Muscle layer of duodenum (tissue), 2 donors: Measurements from ENCODE around the gene PLEKHO2.

Source experiments
- H3K27ac ChIP-seq: one replicate; pipeline ENCODE4 v1.7.0; 2013; ENCODE audit warnings: mild to moderate bottlenecking, low read length
- H3K27me3 ChIP-seq: one replicate; pipeline ENCODE4 v1.7.0; 2013; ENCODE audit warnings: low read depth, mild to moderate bottlenecking, control low read depth, low read length
- H3K36me3 ChIP-seq, 2 donors: one replicate each; pipeline ENCODE4 v1.7.0; 2013; ENCODE audit warnings: low read length in 2 of 2, control low read depth in 1 of 2, mild to moderate bottlenecking in 1 of 2; ENCODE audit not compliant: insufficient read depth in 2 of 2, control insufficient read depth in 1 of 2
- H3K4me1 ChIP-seq, 2 donors: one replicate each; pipeline ENCODE4 v1.7.0; 2013; ENCODE audit warnings: low read length in 2 of 2, mild to moderate bottlenecking in 2 of 2, control low read depth in 1 of 2, moderate library complexity in 1 of 2; ENCODE audit not compliant: insufficient read depth in 2 of 2, control insufficient read depth in 1 of 2
- H3K4me3 ChIP-seq, 2 donors: one replicate each; pipeline ENCODE4 v1.7.0; 2013; ENCODE audit warnings: low read length in 2 of 2, low read depth in 1 of 2, mild to moderate bottlenecking in 1 of 2
- H3K9me3 ChIP-seq, 2 donors: one replicate each; pipeline ENCODE4 v1.7.0; 2013; ENCODE audit warnings: low read length in 2 of 2, control low read depth in 1 of 2, mild to moderate bottlenecking in 1 of 2; ENCODE audit not compliant: control insufficient read depth in 1 of 2
- donor health status: healthy.

PLEKHO2 gene

DNA sequence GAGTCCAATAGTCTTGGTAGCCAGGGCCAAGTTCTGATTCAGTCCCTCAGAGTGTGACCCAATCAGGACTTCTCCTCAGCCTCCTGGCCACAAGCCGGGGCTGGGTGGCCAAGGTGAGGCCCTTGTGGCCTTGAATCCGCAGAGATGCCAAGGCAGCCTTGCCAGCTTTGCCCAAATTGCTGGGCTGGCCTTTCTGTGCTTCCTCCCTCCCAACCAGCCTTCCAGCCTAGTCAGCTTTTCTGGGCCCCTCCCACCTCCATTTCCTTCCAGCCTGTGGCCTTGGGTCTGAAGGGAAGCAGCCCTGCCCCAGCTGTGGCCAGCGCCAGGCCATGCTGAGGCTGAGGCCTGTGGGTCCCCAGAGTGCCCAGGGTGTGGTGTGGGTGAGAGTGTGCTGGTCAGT, 35.7 kb downstream of the PLEKHO2 start:
- no peaks in the 10 kb centered on the region for H3K36me3 ChIP-seq
- H3K4me3 ChIP-seq, result no peak overlapping the region
- peaks cover 13 to 14% of the 10 kb centered on the region in 2 donors for H3K4me1 ChIP-seq
- H3K27me3 ChIP-seq, result no peaks in the 10 kb centered on the region
- H3K9me3 ChIP-seq, result no peaks in the 10 kb centered on the region
- H3K27ac ChIP-seq, result peak overlapping the region; percentile 58

DNA sequence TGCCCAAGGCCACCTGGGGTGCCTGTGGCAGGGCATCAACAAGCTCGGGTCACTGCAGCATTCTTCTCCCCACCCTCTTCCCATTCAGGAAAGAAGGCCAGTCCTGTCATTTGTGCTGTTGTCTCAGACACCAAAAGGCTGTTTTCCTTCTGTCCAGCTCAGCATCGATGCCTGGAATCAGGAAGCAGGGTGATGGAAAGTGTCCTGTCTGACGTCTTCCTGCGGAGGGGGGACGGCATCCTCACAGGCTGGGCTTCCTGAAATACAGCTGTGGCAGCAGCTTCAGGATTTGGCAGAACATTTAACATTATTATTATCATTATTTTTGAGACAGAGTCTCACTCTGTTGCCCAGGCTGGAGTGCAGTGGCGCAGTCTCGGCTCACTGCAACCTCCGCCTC, 37.0 kb downstream of the PLEKHO2 start:
- Histone ChIP-seq H3K4me3 (no peak overlapping the region), H3K27me3 (no peaks in the 10 kb centered on the region), H3K36me3 (no peaks in the 10 kb centered on the region), H3K4me1 (peaks cover 11 to 18% of the 10 kb centered on the region in 2 donors), H3K9me3 (no peaks in the 10 kb centered on the region), H3K27ac (peak overlapping the region; percentile 67)

- peak overlapping the region; percentile 70 for H3K27ac ChIP-seq
- H3K27me3 ChIP-seq, result no peaks in the 10 kb centered on the region
- H3K4me1 ChIP-seq, result peaks cover 7 to 17% of the 10 kb centered on the region in 2 donors
These were observed 41.4 kb downstream of the PLEKHO2 start for GRCh38 chr15:64883100-64883581.

GRCh38 chr15:64883997-64884511, 42.3 kb downstream of the PLEKHO2 start:
- Histone ChIP-seq H3K27ac (peak overlapping the region; percentile 70), H3K4me1 (peaks cover 7 to 17% of the 10 kb centered on the region in 2 donors), H3K27me3 (no peaks in the 10 kb centered on the region), H3K4me3 (no peak overlapping the region), H3K36me3 (no peaks in the 10 kb centered on the region), H3K9me3 (no peaks in the 10 kb centered on the region)

More at GRCh38 chr15:64883100-64883581, 41.4 kb downstream of the PLEKHO2 start:
- Histone ChIP-seq H3K4me3 (no peak overlapping the region), H3K36me3 (no peaks in the 10 kb centered on the region), H3K9me3 (no peaks in the 10 kb centered on the region)

- Histone ChIP-seq H3K27me3 (no peaks in the 10 kb centered on the region), H3K4me3 (no peak overlapping the region), H3K27ac (no peak overlapping the region), H3K36me3 (no peaks in the 10 kb centered on the region), H3K9me3 (no peaks in the 10 kb centered on the region), H3K4me1 (peaks cover 7 to 17% of the 10 kb centered on the region in 2 donors)
These were observed 43.0 kb downstream of the PLEKHO2 start for GRCh38 chr15:64884679-64885078.

- no peaks in the 10 kb centered on the region for H3K27me3 ChIP-seq
- H3K9me3 ChIP-seq, result no peaks in the 10 kb centered on the region
- H3K4me3 ChIP-seq, result no peak overlapping the region
- H3K4me1 ChIP-seq, result peaks cover 6 to 18% of the 10 kb centered on the region in 2 donors
- no peaks in the 10 kb centered on the region for H3K36me3 ChIP-seq
- no peak overlapping the region for H3K27ac ChIP-seq
These were observed 46.6 kb downstream of the PLEKHO2 start for GRCh38 chr15:64888336-64888735.

DNA sequence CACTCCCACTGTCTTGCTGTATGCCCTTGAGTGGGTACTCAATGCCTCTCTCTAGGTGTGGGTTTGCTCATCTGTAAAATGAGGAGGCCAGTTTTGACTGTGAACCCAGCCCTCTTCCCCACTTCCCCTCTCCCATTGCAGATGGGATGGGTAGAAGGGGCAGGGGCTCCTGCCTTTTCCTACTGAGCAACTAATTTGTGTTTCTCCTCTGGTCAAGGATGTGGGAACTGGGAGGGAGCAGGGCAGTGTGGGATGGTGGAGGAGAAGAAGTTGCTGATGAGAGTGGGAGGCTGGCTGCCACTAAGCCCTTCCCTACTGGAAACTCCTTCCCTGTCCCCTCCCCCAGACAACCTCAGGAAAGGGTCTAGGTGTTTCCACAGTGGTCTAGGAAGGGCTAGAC, 49.8 kb downstream of the PLEKHO2 start:
- no peaks in the 10 kb centered on the region for H3K27me3 ChIP-seq
- H3K9me3 ChIP-seq, result no peaks in the 10 kb centered on the region
- peaks cover 7 to 24% of the 10 kb centered on the region in 2 donors for H3K4me1 ChIP-seq
- no peaks in the 10 kb centered on the region for H3K36me3 ChIP-seq
- H3K4me3 ChIP-seq, result no peak overlapping the region
- peak overlapping the region; percentile 84 for H3K27ac ChIP-seq

GRCh38 chr15:64892847-64893403, 51.2 kb downstream of the PLEKHO2 start:
- peaks cover 18 to 36% of the 10 kb centered on the region in 2 donors for H3K4me1 ChIP-seq

GRCh38 chr15:64893481-64894394, 52.0 kb downstream of the PLEKHO2 start:
- no peaks in the 10 kb centered on the region for H3K27me3 ChIP-seq
- no peaks in the 10 kb centered on the region for H3K36me3 ChIP-seq
- peak overlapping the region; percentile 84 for H3K27ac ChIP-seq
- peaks cover 18 to 38% of the 10 kb centered on the region in 2 donors for H3K4me1 ChIP-seq
- H3K9me3 ChIP-seq, result no peaks in the 10 kb centered on the region
- peak overlapping the region; percentile 26 to 51 for H3K4me3 ChIP-seq

More at GRCh38 chr15:64892847-64893403, 51.2 kb downstream of the PLEKHO2 start:
- H3K27ac ChIP-seq, result peak overlapping the region; percentile 84
- H3K9me3 ChIP-seq, result no peaks in the 10 kb centered on the region
- no peak overlapping the region for H3K4me3 ChIP-seq
- no peaks in the 10 kb centered on the region for H3K36me3 ChIP-seq
- no peaks in the 10 kb centered on the region for H3K27me3 ChIP-seq

DNA sequence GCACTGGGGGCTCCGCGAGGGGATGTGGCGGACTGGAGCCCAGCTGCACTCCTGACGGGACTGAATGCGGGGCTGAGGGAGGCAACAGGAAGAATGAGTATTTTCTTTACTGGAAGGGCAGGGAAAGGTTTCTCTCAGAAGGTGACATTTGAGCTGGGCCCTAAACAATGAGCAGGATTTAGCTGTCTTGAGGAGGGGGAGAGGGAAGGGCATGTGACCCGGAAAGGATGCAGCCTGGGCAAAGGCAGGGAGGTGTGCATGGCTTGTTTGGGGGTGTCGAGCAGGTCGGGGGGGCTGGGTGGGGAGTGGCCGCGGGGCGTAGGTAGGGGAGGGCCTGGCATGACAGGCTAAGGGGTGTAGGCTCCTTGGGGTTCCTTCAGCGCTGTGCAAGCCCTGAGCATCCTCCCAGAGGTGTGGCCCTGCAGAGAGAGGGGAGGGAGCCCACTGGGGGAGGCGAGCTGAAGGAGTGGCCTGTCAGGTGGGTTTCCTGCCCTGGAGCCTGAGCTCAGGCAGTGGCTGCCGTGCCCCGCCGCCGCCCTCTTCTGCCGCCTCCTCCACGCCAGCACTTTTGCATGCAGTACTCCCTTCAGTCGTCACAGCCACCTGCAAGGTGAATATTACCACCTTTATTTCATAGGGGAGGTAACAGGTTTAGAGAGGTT, 52.8 kb downstream of the PLEKHO2 start:
- Histone ChIP-seq H3K4me1 (peaks cover 18 to 38% of the 10 kb centered on the region in 2 donors), H3K27me3 (no peaks in the 10 kb centered on the region), H3K9me3 (no peaks in the 10 kb centered on the region), H3K27ac (peak overlapping the region; percentile 84), H3K36me3 (no peaks in the 10 kb centered on the region), H3K4me3 (peak overlapping the region; percentile 26 to 51)
